NCI-H1092 (cell line): ENCODE results near the gene GPSM3.
"Not testable (repeated sequence)": the region's sequence is repeated elsewhere in the genome, so short reads cannot be mapped to it uniquely, and the experiment has no call there.

Experiments used
- DNase-seq: peaks from one replicate; lab custom pipeline; 2025; lab: John Stamatoyannopoulos, UW

GPSM3 gene

GRCh38 chr6:32187009-32187709 is 5.3 kb downstream of the GPSM3 start:
- DNase-seq = no peak

GRCh38 chr6:32186151-32186840 is 6.1 kb downstream of the GPSM3 start:
- DNase-seq = not testable (repeated sequence)

GRCh38 chr6:32185681-32186131 is 6.7 kb downstream of the GPSM3 start:
- DNase-seq = not testable (repeated sequence)

GRCh38 chr6:32184084-32184640 is 8.3 kb downstream of the GPSM3 start, which contains the start of gene AGER:
Gene AGER, minus strand, starts transcription at chr6:32184253. Its CDS starts 31 bp downstream, at chr6:32184222.
- no peak for DNase-seq

- no peak for DNase-seq
These were observed 8.9 kb downstream of the GPSM3 start for GRCh38 chr6:32183483-32184083.

GRCh38 chr6:32183030-32183429 is 9.4 kb downstream of the GPSM3 start:
- no peak for DNase-seq

GRCh38 chr6:32182555-32182981 is 9.9 kb downstream of the GPSM3 start:
- no peak for DNase-seq

- DNase-seq = no peak
These were observed 10.4 kb downstream of the GPSM3 start for GRCh38 chr6:32181915-32182529.

- no peak for DNase-seq
These were observed 11.2 kb downstream of the GPSM3 start for GRCh38 chr6:32181148-32181702.

GRCh38 chr6:32179766-32180405 is 12.6 kb downstream of the GPSM3 start:
- no peak for DNase-seq

- no peak for DNase-seq
These were observed 13.6 kb downstream of the GPSM3 start for GRCh38 chr6:32178547-32179440.

- DNase-seq = peak; percentile 99
These were observed 14.5 kb downstream of the GPSM3 start, which contains the start of gene RNF5 for GRCh38 chr6:32177788-32178546. Gene RNF5, plus strand, starts transcription at chr6:32178405. Its CDS starts 107 bp downstream, at chr6:32178512.

- DNase-seq = peak; percentile 44
These were observed 15.2 kb downstream of the GPSM3 start for GRCh38 chr6:32177183-32177787.

- no peak for DNase-seq
These were observed 15.8 kb downstream of the GPSM3 start for GRCh38 chr6:32176476-32177182.

- peak; percentile 85 for DNase-seq
These were observed 16.6 kb downstream of the GPSM3 start, which contains the start of gene AGPAT1 for GRCh38 chr6:32175711-32176475. Gene AGPAT1, minus strand, starts transcription at chr6:32176084. Its CDS starts 4,588 bp downstream, at chr6:32171496.

- no peak for DNase-seq
These were observed 17.1 kb downstream of the GPSM3 start for GRCh38 chr6:32175322-32175710.

- no peak for DNase-seq
These were observed 18.0 kb downstream of the GPSM3 start for GRCh38 chr6:32174416-32174815.
